Neural cell (in vitro differentiated cells): ENCODE measurements around the gene LRRC4B.

Experiments used
- CTCF ChIP-seq: fragments of 450-650 bp; IDR thresholded peaks from 2 replicates; pipeline ENCODE4 v1.5.1; 2014; ENCODE audit warnings: antibody characterized with exemption, mild to moderate bottlenecking, moderate library complexity; ENCODE audit not compliant: poor library complexity, severe bottlenecking
- EP300 ChIP-seq: fragments of 450-650 bp; conservative IDR thresholded peaks from 2 replicates; pipeline ENCODE4 v1.6.1; 2014; ENCODE audit warnings: antibody characterized with exemption, mild to moderate bottlenecking, moderate library complexity; ENCODE audit not compliant: poor library complexity, severe bottlenecking
- EZH2 ChIP-seq: fragments of 200-600, 300-800 bp; shearing (Covaris generic), sonication (generic); IDR thresholded peaks from 2 replicates; pipeline ENCODE4 v1.6.1; 2014; ENCODE audit warnings: antibody characterized with exemption, low read length, borderline replicate concordance, mild to moderate bottlenecking; ENCODE audit not compliant: insufficient read depth, poor library complexity, severe bottlenecking
- POLR2AphosphoS5 ChIP-seq: IDR thresholded peaks from 2 replicates; pipeline ENCODE4 v1.6.1; 2012
- RAD21 ChIP-seq: fragments of 450-650 bp; conservative IDR thresholded peaks from 2 replicates; pipeline ENCODE4 v1.6.1; 2014; ENCODE audit warnings: antibody characterized with exemption, mild to moderate bottlenecking, moderate library complexity
- REST ChIP-seq: IDR thresholded peaks from 2 replicates; pipeline ENCODE4 v1.6.1; 2012; ENCODE audit warnings: borderline replicate concordance
- TAF1 ChIP-seq: IDR thresholded peaks from 2 replicates; pipeline ENCODE4 v1.6.1; 2012; ENCODE audit warnings: low read depth

- TF ChIP-seq EP300, result no peak
- no peak for TF ChIP-seq CTCF
- TF ChIP-seq TAF1, result no peak
- no peak for TF ChIP-seq EZH2
- TF ChIP-seq RAD21, result no peak
- TF ChIP-seq POLR2AphosphoS5, result no peak
- TF ChIP-seq REST, result no peak
Observed at GRCh38 chr19:50494186-50495019, 73.8 kb downstream of the LRRC4B start.
